Neural progenitor cell (in vitro differentiated cells): ENCODE data around the gene EFL1.

Experiments used
- EZH2 ChIP-seq: fragments of 200-600 bp; sonication (generic); IDR thresholded peaks from 2 replicates; pipeline ENCODE4 v1.6.1; 2017; ENCODE audit warnings: antibody characterized with exemption, mild to moderate bottlenecking, moderate library complexity
- TF ChIP-seq, protein P1 (sequence below): fragments of 200-600 bp; sonication (generic); IDR thresholded peaks from 2 replicates; pipeline ENCODE4 v1.5.1; 2017; ENCODE audit warnings: antibody characterized with exemption, mild to moderate bottlenecking

DNA sequence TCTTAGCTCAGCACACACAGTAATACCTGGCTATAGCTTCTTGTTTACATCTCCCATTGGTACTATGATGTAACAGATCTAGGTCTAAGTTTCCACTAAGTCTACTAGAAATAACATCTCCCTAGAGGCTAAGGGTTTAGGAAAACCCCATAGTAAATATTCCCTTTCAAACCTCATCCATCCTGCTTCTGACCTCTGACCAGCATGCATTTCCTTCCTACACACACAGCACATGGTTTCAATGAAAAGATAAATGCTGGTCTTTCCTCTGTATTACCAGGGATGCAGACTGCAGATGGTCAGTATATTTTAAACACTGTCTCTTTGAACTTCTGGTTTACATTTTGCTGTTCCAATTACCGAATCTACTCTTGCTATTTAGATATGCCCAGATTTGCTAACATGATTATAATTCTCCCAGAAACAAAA lies 96.6 kb downstream of the EFL1 start:
- TF ChIP-seq, protein P1, sequence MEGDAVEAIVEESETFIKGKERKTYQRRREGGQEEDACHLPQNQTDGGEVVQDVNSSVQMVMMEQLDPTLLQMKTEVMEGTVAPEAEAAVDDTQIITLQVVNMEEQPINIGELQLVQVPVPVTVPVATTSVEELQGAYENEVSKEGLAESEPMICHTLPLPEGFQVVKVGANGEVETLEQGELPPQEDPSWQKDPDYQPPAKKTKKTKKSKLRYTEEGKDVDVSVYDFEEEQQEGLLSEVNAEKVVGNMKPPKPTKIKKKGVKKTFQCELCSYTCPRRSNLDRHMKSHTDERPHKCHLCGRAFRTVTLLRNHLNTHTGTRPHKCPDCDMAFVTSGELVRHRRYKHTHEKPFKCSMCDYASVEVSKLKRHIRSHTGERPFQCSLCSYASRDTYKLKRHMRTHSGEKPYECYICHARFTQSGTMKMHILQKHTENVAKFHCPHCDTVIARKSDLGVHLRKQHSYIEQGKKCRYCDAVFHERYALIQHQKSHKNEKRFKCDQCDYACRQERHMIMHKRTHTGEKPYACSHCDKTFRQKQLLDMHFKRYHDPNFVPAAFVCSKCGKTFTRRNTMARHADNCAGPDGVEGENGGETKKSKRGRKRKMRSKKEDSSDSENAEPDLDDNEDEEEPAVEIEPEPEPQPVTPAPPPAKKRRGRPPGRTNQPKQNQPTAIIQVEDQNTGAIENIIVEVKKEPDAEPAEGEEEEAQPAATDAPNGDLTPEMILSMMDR, result no peak
- TF ChIP-seq EZH2, result no peak
